G401 (cell line): ENCODE results near the gene HIRA. TPM values are rescaled to one million over a fixed set of nuclear protein-coding genes. Genes with fewer than 3 reads are reported as not detected.

Source experiments
- DNase-seq: peaks from one replicate; pipeline ENCODE4 v3.0.0-alpha.2; 2015; ENCODE audit warnings: low spot score
- in situ Hi-C: cut with HindIII; loops from 2 replicates; pipeline ENCODE4 v1.10.0; 2016; ENCODE audit warnings: low sequenced_read_pairs, mixed read lengths
- total RNA-seq: library from RNA; depleted of rRNA; stranded (reverse); fragments of >200 nt; shearing (Covaris generic); gene quantifications from 2 replicates; pipeline ENCODE4 v1.2.3, GENCODE V29; 2014

The HIRA gene
- total RNA-seq, 1 experiment from 2014 or later: 41.5 TPM

- no peak for DNase-seq
- in situ Hi-C loops: no loop called here
Observed at GRCh38 chr22:19464975-19465374, 33.4 kb upstream of the HIRA start.

DNA sequence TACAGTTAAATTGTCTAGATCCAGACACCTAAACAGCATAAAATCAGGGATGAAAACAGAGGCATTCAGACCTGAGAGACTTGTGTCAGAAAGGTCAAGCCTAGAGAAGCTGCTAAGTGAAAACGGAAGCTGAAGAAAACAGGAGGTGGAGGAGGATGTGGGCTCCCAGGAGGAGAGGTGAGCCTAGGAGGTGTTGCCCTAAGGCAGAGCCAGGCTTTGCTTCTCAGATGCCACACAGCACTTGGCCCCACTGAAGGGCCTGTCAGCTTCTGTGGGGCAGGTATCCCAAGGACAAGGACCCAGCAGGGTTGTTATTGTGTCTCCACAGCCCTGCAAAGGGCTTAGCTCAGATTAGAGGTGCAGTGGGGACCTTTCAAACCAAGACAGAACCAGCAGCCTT, 33.0 kb upstream of the HIRA start:
- in situ Hi-C loops: no loop called here
- no peak for DNase-seq

DNA sequence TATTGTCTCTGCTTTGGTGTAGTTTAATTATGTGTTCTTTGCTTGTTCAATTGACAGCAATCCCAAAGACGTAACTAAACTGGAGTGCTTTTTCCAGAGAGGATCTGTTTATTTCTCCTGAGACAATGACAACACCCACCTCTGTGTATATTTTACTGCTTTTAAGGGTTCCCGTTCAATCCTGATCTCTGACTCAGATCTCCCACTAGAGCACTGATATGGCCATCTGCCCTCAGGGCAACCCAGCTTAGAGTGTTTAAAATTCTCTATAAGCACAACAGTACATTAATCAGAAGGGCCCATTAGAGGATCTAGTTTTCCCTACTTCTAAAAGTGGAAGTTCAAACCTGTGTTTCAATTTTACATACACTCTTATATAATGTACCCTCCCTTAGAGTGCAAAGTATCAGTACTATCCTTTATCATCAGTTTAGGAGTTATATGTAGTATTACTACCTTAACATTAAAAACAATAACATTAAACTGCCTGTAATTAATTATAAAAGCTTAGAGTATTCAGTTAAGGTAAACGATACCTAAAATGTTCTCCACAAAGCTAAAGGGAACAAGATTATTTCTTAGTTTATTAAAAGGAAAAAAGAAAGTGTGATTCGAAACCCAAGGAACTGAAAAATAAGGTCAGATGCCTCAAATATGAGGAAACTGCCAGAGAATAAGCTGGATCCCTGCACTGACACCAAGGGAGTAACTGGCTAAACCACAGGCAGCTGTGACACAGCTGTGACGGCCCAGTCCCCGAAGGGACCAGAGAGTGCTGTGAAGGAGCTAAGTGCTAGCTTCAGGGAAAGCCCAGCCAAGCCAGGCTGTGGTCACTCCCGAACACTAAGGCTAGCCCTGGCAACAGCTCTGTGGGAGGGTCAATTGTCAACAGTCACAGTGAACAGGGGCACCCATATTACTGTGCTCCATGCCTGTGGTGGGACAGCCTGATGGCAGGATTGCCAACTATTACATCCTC, 32.2 kb upstream of the HIRA start:
- DNase-seq: no peak
- in situ Hi-C loops: no loop called here

- no peak for DNase-seq
- in situ Hi-C loops: no loop called here
Observed at GRCh38 chr22:19463008-19463407, 31.5 kb upstream of the HIRA start.

GRCh38 chr22:19461506-19461905, 30.0 kb upstream of the HIRA start:
- in situ Hi-C loops: no loop called here
- no peak for DNase-seq

- in situ Hi-C loops: no loop called here
- no peak for DNase-seq
Observed at GRCh38 chr22:19460036-19460435, 28.5 kb upstream of the HIRA start.

- in situ Hi-C loops: no loop called here
- DNase-seq: no peak
Observed at GRCh38 chr22:19457828-19458428, 26.4 kb upstream of the HIRA start.

- in situ Hi-C loops: no loop called here
- no peak for DNase-seq
Observed at GRCh38 chr22:19456541-19456940, 25.0 kb upstream of the HIRA start.

DNA sequence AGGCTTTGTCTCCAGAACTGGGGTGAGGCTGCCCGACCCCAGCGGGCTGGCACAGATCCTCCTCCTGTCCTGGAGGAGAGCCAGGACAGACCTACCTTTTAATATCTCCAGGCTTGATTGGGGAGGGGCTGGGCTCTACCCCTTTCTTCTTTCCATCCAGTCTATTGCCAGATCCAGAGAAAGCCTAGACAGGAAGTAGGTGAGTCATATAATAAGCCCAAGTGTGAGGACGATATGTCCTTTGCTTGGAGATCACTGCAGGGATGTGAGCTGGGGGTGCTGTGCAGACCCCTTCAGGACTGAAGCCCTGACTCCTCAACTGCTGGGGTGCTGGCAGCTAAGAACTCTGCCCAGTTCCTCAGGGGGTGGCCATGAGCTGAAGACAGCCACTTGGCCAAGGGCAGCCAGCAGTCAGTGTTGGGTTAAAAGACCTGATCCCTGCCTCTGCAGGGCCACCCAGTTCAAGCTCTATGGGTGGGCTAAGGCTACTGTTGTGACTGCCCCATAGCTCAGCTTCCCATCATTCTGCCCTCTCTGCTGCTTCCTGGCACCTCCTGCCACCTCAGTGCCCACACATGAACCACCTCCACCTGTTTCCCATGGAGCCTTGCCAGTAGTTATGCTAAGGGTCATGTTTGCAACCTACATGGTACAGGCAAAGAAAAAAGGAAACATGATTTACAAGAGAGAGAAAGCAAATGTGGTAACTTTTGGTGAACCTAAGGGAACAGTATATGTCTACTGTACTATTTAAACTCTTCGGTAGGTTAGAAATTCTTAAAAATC, 24.2 kb upstream of the HIRA start:
- DNase-seq: peak; percentile 71
- in situ Hi-C loops: no loop called here

- in situ Hi-C loops: no loop called here
- DNase-seq: no peak
Observed at GRCh38 chr22:19455033-19455432, 23.5 kb upstream of the HIRA start.

DNA sequence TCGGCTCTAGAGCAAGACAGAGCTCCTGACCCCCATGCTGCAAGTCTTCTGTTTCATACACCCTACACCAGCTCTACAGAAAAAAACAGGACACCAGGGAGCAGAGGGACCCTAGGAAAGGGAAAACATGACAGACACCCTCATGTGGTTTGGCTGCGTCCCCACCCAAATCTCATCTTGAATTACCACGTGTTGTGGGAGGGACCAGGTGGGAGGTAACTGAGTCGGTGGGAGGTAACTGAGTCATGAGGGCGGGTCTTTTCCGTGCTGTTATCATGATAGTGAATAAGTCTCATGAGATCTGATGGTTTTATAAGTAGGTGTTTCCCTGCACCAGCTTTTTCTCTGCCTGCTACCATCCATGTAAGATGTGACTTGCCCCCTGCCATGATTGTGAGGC, 22.6 kb upstream of the HIRA start:
- in situ Hi-C loops: no loop called here
- no peak for DNase-seq

- no peak for DNase-seq
- in situ Hi-C loops: no loop called here
Observed at GRCh38 chr22:19453718-19454117, 22.2 kb upstream of the HIRA start.

GRCh38 chr22:19451570-19451969, 20.0 kb upstream of the HIRA start:
- in situ Hi-C loops: no loop called here
- DNase-seq: no peak

- in situ Hi-C loops: no loop called here
- no peak for DNase-seq
Observed at GRCh38 chr22:19450363-19451175, 19.0 kb upstream of the HIRA start.

DNA sequence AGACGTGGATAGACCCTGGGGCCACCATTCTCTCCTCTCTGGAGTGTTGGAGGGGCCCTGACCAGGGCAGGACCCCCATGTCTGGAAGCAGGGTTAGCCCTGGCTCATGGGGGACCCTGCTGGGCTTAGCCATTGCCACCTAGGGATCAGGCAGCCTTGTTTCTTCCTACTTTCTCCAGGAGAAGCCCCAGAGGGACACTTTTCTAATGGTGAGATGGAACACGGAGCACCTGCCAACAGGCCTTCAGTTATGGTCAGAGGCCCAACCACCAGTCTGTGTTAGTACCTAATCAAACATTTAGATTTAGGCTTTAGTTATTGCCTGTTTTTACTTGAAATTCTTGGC, 17.9 kb upstream of the HIRA start:
- in situ Hi-C loops: no loop called here
- no peak for DNase-seq

DNA sequence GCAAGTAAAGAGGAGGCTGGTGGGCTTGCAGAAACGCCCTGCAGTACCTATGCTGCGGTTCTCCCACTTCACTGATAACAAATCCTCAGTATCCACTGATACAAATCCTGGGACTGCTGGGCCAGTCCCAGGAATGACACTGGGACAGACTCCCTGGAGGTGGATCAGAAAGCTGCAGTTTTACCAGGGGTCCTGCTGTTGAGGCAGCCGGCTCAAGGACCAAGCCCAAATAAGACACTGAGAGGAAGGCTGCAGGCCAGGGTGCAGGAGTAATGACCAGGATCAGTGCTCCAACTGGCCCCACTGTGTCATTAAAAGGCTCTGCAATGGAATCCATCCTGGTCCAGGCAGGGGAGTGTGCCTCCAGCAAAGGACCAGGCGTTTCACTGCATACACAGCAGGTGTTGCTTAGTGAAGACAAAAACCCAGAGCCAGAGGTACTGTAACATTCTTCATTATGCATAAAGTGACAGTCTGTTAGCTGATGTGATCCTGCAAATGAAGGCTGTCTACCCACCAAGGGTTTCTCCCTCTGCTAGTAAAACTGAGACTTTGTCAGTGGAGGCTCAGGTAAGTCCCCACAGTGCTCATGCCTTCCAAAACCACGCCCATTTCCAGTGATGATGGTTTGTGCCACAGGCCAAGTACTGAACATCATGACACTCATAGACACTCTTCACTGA, 17.3 kb upstream of the HIRA start:
- DNase-seq: no peak
- in situ Hi-C loops: no loop called here

- in situ Hi-C loops: no loop called here
- peak; percentile 72 for DNase-seq
Observed at GRCh38 chr22:19448076-19448607, 16.6 kb upstream of the HIRA start.

GRCh38 chr22:19447330-19448075, 16.0 kb upstream of the HIRA start, which contains the start of gene C22orf39:
C22orf39 (minus strand) TSS chr22:19447711; CDS start chr22:19447688, 23 bp downstream.
- in situ Hi-C loops: no loop called here
- peak; percentile 98 for DNase-seq
